Naive thymus-derived CD8-positive, alpha-beta T cell (primary cell): ENCODE measurements around the gene TRIM67. TPM values are rescaled to one million over a fixed set of nuclear protein-coding genes. Genes with fewer than 3 reads are reported as not detected.

ENCODE experiments used
- ATAC-seq, 2 donors: fragments of 150-1000 bp; cut with Tn5 transposase in 1 of 2; sonication (Bioruptor Pico), chemical (Tn5 transposase) in 1 of 2; 1 replicate in 1 of 2; 2 replicates in 1 of 2; pipeline ENCODE4 v1.10.0; 2021; ENCODE audit warnings: mild to moderate bottlenecking in 2 of 2, moderate library complexity in 2 of 2
- POLR2A ChIA-PET: fragments of 350-600 bp; sonication (Branson Sonifier 250); formaldehyde crosslinking; loops from one replicate; lab custom pipeline; 2021; ENCODE audit warnings: antibody characterized with exemption; lab: Charles Lee
- DNase-seq, 10 donors: peaks; one replicate each; pipeline versions ENCODE4 v3.0.0 to v3.0.0-alpha.2; 2020 to 2022
- H3K27ac Mint-ChIP-seq, 10 donors: one replicate each; pipeline ENCODE4 v1.8.0; 2020 to 2022; ENCODE audit warnings: mild to moderate bottlenecking in 10 of 10, mixed read lengths in 10 of 10, moderate library complexity in 4 of 10, inconsistent platforms in 1 of 10
- H3K27me3 Mint-ChIP-seq, 5 donors: one replicate each; pipeline ENCODE4 v1.8.0; 2021 to 2022; ENCODE audit warnings: mixed read lengths in 5 of 5
- H3K36me3 Mint-ChIP-seq, 3 donors: one replicate each; pipeline ENCODE4 v1.8.0; 2020 to 2022; ENCODE audit warnings: mixed read lengths in 3 of 3, mild to moderate bottlenecking in 2 of 3, inconsistent platforms in 1 of 3
- H3K4me1 Mint-ChIP-seq, 4 donors: one replicate each; pipeline ENCODE4 v1.8.0; 2021 to 2022; ENCODE audit warnings: mixed read lengths in 4 of 4
- H3K4me3 Mint-ChIP-seq, 10 donors: one replicate each; pipeline ENCODE4 v1.8.0; 2020 to 2022; ENCODE audit warnings: mild to moderate bottlenecking in 10 of 10, mixed read lengths in 10 of 10, moderate library complexity in 6 of 10, inconsistent platforms in 1 of 10
- H3K9me3 Mint-ChIP-seq, 9 donors: one replicate each; pipeline ENCODE4 v1.8.0; 2020 to 2022; ENCODE audit warnings: mixed read lengths in 9 of 9, mild to moderate bottlenecking in 3 of 9, inconsistent platforms in 1 of 9, moderate library complexity in 1 of 9
- polyA plus RNA-seq, 3 donors: library from polyadenylated mRNA; unstranded; fragments of 300-500 nt; fragmentation: Illumina TruSeq; gene quantifications; one replicate each; pipeline ENCODE4 v1.2.3, GENCODE V29; 2021
- total RNA-seq, 8 experiments: library from RNA in 2 of 8; stranded (reverse) in 2 of 8; gene quantifications; one replicate each; pipeline ENCODE4 v1.2.3 and lab custom pipeline; 2021 to 2026

TRIM67 gene
- total and polyA plus RNA-seq, 5 experiments from 2014 or later, result not detected

- peaks cover 39 to 72% (median 57%) of the 10 kb centered on the region in 5 donors for H3K27me3 Mint-ChIP-seq
- H3K36me3 Mint-ChIP-seq, result peaks cover 0 to 4% (median 0%) of the 10 kb centered on the region in 3 donors
- H3K9me3 Mint-ChIP-seq, result no peaks in the 10 kb centered on the region
- peak overlapping the region in 3 of 10 donors; percentile 16 to 58 (median 19) for H3K4me3 Mint-ChIP-seq
- no peak for DNase-seq
- H3K27ac Mint-ChIP-seq, result no peak overlapping the region
- no peak for ATAC-seq
- peaks cover 1 to 7% (median 5%) of the 10 kb centered on the region in 4 donors for H3K4me1 Mint-ChIP-seq
- POLR2A ChIA-PET, result interaction anchor here (1.5 kb wide), 1 partner anchor 10 kb away, joined by 3 read pairs; no protein-coding TSS in a partner anchor
Observed at GRCh38 chr1:231159963-231160761, 1.7 kb upstream of the TRIM67 start.

DNA sequence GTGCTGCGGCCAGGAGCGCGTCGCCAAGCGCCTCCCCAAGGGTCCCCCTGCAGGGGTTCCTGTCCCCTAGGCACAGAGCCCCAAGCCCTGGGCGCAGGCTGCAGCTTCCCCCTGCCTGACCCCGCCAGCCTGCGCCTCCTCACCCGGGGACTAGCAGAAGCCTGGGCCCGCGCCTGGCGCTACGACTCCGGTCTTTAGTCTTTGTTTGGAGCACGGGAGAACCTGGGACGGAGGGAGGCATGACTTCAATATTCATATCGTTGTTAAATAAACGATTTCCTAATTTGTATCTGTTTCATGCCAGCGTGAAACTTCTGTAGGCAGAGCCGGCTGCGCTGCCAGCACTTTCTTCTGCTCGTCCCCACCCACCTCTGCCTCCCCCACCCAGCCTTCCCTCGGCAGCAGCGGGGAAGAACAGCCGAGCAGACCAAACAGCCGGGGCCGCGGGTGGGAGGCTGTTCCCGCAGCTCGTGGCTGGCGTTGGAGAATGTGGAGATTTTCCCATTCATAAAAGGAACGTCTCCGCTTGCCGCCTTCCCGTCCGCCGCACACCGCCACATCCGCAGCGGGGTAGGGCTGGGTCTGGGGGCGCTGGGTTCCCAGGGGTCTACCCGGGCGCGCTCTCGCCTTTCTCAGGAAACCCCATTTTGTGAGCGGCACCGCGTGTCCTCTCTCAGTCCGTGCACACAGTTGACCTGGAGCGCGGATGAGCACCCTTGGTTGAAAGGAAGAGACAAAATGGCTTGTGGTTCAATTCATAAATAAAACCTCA is 777 bp upstream of the TRIM67 start:
- Mint-ChIP-seq H3K4me3 (peak overlapping the region in 7 of 10 donors; percentile 16 to 45 (median 26)), H3K9me3 (no peaks in the 10 kb centered on the region), H3K4me1 (peaks cover 1 to 7% (median 5%) of the 10 kb centered on the region in 4 donors), H3K27ac (no peak overlapping the region), H3K27me3 (peaks cover 40 to 72% (median 56%) of the 10 kb centered on the region in 5 donors), H3K36me3 (peaks cover 0 to 4% (median 0%) of the 10 kb centered on the region in 3 donors)
- POLR2A ChIA-PET, result interaction anchor here (1.5 kb wide), 1 partner anchor 11 kb away, joined by 3 read pairs; no protein-coding TSS in a partner anchor
- DNase-seq, result no peak
- ATAC-seq, result no peak

DNA sequence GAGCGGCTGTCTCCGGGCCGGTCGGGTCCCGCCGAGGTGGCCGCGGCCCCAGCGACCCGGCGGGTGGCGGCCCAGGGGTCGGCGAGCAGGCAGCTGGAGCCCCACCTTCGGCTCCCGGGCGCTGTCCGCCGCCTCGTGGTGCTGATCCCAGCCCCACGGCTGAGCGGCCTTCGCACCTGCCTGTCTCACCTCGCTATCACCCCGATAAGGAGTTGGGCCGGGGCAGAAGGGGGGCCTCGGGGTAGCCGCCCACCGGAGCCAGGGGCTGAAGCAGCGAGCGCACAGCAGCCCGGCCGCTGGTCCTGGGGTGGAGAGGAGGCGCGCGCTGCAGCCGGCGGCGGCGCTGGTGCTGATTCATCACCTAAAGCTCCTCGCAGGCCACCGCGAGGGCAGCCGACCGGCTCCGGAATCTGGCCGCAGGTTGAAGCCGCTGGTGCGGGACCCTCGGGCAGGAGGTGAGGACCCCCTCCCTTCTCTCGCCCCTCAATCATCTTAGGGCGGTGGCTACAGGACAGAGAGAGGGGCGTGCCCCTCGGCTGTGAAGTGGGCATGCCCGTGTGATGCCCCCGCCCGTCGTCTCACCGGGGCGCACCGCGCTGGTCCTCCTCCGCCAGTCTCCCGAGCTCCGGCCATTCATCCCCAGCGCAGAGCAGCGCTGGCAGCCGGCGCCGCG is 575 bp downstream of the TRIM67 start:
- Mint-ChIP-seq H3K27me3 (peaks cover 38 to 71% (median 52%) of the 10 kb centered on the region in 5 donors), H3K36me3 (peaks cover 0 to 4% (median 0%) of the 10 kb centered on the region in 3 donors), H3K4me1 (peaks cover 1 to 7% (median 5%) of the 10 kb centered on the region in 4 donors), H3K9me3 (no peaks in the 10 kb centered on the region), H3K4me3 (peak overlapping the region in 2 of 10 donors; percentile 46 to 52), H3K27ac (no peak overlapping the region)
- POLR2A ChIA-PET, result no interaction called here
- ATAC-seq (peak; percentile 59 to 64), DNase-seq (peak in 7 of 10 donors; percentile 8 to 43 (median 36))

DNA sequence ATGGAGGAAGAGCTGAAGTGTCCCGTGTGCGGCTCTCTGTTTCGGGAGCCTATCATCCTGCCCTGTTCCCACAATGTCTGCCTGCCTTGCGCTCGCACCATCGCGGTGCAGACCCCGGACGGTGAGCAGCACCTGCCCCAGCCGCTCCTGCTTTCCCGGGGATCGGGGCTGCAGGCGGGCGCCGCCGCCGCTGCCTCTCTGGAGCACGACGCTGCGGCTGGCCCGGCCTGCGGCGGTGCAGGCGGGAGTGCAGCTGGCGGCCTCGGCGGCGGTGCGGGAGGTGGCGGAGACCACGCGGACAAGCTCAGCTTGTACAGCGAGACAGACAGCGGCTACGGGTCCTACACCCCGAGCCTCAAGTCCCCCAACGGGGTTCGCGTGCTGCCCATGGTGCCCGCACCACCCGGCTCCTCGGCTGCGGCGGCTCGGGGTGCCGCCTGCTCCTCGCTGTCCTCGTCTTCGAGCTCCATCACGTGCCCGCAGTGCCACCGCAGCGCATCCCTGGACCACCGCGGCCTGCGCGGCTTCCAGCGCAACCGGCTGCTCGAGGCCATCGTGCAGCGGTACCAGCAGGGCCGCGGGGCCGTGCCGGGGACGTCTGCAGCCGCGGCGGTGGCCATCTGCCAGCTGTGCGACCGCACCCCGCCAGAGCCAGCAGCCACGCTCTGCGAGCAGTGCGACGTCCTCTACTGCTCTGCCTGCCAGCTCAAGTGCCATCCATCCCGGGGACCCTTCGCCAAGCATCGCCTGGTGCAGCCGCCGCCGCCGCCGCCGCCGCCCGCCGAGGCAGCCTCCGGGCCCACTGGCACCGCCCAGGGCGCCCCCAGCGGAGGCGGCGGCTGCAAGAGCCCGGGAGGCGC is 1.3 kb downstream of the TRIM67 start:
- peak overlapping the region in 2 of 10 donors; percentile 11 to 46 for H3K4me3 Mint-ChIP-seq
- H3K36me3 Mint-ChIP-seq, result peaks cover 0 to 4% (median 0%) of the 10 kb centered on the region in 3 donors
- no peak for DNase-seq
- POLR2A ChIA-PET, result no interaction called here
- no peak for ATAC-seq
- no peak overlapping the region for H3K27ac Mint-ChIP-seq
- peaks cover 1 to 7% (median 5%) of the 10 kb centered on the region in 4 donors for H3K4me1 Mint-ChIP-seq
- no peaks in the 10 kb centered on the region for H3K9me3 Mint-ChIP-seq
- peaks cover 37 to 72% (median 52%) of the 10 kb centered on the region in 5 donors for H3K27me3 Mint-ChIP-seq

DNA sequence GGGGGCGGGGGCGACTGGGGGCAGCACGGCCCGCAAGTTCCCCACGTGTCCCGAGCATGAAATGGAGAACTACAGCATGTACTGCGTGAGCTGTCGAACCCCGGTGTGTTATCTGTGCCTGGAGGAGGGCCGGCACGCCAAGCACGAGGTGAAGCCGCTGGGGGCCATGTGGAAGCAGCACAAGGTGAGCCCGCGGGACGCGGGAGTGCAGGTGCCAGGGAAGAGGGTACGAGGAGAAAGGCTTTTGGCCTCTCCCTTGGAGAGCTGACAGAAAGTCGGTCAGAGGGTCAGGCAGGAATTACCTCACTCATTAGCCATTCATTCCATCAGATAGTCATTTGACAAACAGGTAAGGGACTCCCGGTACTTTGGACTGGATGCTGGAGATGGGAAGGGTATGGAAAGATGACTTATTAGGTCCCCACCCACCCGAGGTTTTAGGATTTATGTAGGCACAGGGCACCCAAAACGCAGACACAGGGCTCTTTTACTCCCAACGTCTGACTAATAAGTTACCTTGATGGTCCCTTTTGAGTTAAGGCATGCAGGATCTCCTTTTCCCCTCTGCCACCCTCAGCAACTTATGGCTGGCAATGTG is 2.1 kb downstream of the TRIM67 start:
- Mint-ChIP-seq H3K4me3 (peak overlapping the region in 5 of 10 donors; percentile 15 to 57 (median 33)), H3K9me3 (peaks cover 0 to 2% (median 0%) of the 10 kb centered on the region in 9 donors), H3K36me3 (peaks cover 0 to 4% (median 0%) of the 10 kb centered on the region in 3 donors), H3K27me3 (peaks cover 34 to 74% (median 57%) of the 10 kb centered on the region in 5 donors), H3K27ac (no peak overlapping the region), H3K4me1 (peaks cover 1 to 7% (median 5%) of the 10 kb centered on the region in 4 donors)
- no peak for ATAC-seq
- POLR2A ChIA-PET, result no interaction called here
- no peak for DNase-seq

DNA sequence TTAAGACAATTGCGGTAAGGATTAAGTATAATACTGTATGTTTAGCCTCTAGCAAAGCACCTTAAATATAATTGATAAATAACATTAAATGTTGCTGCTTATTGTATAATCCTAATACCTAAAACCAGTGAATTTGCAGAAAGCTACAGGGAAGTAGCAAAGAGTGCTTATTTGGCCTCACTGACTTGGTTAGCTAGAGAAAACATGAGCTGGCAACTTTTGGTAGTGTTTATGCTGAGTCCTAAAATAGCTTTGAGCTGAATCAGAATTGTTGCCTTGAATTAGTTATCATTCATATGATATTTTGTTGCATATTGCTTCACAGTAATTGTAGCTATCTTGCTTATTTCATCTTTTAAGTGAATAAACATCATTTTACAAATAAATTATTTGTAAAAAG is 3.5 kb downstream of the TRIM67 start:
- POLR2A ChIA-PET, result no interaction called here
- H3K27me3 Mint-ChIP-seq, result peaks cover 21 to 61% (median 44%) of the 10 kb centered on the region in 5 donors
- no peak overlapping the region for H3K27ac Mint-ChIP-seq
- H3K9me3 Mint-ChIP-seq, result peaks cover 0 to 2% (median 0%) of the 10 kb centered on the region in 9 donors
- DNase-seq (no peak), ATAC-seq (no peak)
- H3K4me1 Mint-ChIP-seq, result peaks cover 1 to 7% (median 5%) of the 10 kb centered on the region in 4 donors
- H3K4me3 Mint-ChIP-seq, result no peak overlapping the region
- H3K36me3 Mint-ChIP-seq, result no peaks in the 10 kb centered on the region

DNA sequence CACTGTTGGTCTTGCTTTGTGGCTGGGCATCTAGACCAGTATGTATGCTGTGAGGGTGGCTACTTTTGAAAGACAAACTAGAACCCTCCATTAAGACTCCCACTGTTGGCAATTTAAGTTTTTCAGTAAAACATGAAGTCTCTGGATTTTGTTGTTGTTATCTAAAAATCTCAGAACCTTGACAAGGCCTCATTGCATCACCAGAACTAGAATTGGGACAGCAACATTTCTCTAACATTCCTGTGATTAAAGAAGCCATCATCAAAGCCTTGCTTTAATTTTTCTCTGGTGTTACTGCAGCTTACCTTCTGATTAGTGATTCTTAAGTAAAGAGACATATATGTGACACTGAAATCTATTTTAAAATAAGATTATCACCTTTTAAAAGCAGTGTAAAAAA is 4.5 kb downstream of the TRIM67 start:
- Mint-ChIP-seq H3K27ac (no peak overlapping the region), H3K4me3 (no peak overlapping the region), H3K36me3 (no peaks in the 10 kb centered on the region), H3K9me3 (peaks cover 0 to 2% (median 0%) of the 10 kb centered on the region in 9 donors), H3K4me1 (peaks cover 0 to 6% (median 2%) of the 10 kb centered on the region in 4 donors), H3K27me3 (peaks cover 21 to 52% (median 47%) of the 10 kb centered on the region in 5 donors)
- ATAC-seq (no peak), DNase-seq (no peak)
- POLR2A ChIA-PET, result no interaction called here

DNA sequence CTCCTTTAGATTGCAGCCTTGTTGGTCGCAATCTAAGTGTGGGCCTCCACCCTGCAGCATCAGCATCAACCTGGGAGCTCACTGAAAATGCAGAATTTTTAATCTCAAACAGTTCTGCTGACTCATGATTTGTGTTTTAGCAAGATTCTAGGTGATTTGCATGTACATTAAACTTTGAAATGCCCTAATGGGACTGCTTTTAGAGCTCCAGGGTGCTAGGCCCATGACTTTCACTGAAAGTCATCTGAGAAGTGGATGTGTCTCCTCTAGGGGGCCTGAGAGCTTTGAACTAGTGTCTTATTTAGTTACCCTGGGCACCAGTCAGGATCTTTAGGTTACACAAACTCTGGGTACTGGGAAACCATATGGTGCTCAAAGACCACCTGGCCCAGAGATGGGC is 9.0 kb downstream of the TRIM67 start:
- no peaks in the 10 kb centered on the region for H3K4me1 Mint-ChIP-seq
- ATAC-seq, result no peak
- DNase-seq, result no peak
- no peaks in the 10 kb centered on the region for H3K36me3 Mint-ChIP-seq
- H3K9me3 Mint-ChIP-seq, result peaks cover 0 to 2% (median 0%) of the 10 kb centered on the region in 9 donors
- peaks cover 14 to 48% (median 37%) of the 10 kb centered on the region in 5 donors for H3K27me3 Mint-ChIP-seq
- no peak overlapping the region for H3K4me3 Mint-ChIP-seq
- POLR2A ChIA-PET, result no interaction called here
- H3K27ac Mint-ChIP-seq, result no peak overlapping the region

DNA sequence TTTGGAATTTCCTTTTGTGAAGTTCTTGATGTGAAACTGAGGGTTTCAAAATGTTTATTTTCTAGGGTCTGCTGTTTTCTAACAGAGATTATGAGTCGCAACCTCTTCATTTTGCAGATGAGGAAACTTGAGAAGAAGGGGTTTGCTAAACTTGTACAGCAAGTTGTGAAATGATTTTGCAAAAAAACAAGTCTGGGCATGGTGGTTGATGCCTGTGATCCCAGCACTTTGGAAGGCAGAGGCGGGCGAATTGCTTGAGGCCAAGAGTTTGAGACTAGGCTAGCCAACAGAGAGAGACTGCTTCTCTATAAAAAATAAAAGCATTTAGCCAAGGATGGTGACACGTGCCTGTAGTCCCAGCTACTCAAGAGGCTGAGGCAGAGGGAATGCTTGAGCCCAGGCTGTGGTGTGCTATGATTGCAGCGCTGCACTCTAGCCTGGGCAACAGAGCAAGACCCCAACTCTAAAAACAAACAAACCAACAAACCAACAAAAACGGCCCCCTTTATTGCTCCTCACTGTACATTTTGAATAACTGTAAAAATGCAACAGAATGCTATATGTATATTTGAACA is 9.9 kb downstream of the TRIM67 start:
- ATAC-seq, result no peak
- H3K9me3 Mint-ChIP-seq, result peaks cover 0 to 2% (median 0%) of the 10 kb centered on the region in 9 donors

DNA sequence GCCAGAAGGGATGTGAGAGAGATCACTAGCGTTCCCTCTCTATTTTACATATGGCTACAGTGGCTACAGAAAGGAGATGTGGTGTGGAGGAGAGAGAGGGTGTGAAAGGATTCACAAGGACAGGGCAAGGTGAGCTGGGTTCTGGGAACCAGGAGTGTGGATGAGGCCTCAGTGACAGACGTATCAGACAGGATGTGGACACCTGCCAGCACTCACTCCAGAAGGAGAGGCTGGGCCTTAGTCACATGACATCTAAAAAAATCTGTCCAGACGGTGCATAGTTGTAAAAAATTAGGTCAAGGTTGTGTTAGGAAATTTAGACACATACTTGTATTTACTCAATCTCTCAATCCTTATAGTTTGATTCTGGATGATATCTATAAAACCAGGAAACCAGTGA is 10.6 kb downstream of the TRIM67 start:
- ATAC-seq (no peak), DNase-seq (no peak)
- H3K4me1 Mint-ChIP-seq, result no peaks in the 10 kb centered on the region
- no peaks in the 10 kb centered on the region for H3K36me3 Mint-ChIP-seq
- H3K27me3 Mint-ChIP-seq, result peaks cover 15 to 49% (median 40%) of the 10 kb centered on the region in 5 donors
- H3K9me3 Mint-ChIP-seq, result peaks cover 0 to 2% (median 0%) of the 10 kb centered on the region in 9 donors
- POLR2A ChIA-PET, result no interaction called here
- H3K4me3 Mint-ChIP-seq, result no peak overlapping the region
- H3K27ac Mint-ChIP-seq, result no peak overlapping the region

More for the DNA sequence above, 9.9 kb downstream of the TRIM67 start:
- Mint-ChIP-seq H3K27me3 (peaks cover 13 to 48% (median 41%) of the 10 kb centered on the region in 5 donors), H3K4me3 (no peak overlapping the region), H3K4me1 (no peaks in the 10 kb centered on the region), H3K27ac (no peak overlapping the region), H3K36me3 (no peaks in the 10 kb centered on the region)
- DNase-seq, result no peak
- POLR2A ChIA-PET, result no interaction called here

DNA sequence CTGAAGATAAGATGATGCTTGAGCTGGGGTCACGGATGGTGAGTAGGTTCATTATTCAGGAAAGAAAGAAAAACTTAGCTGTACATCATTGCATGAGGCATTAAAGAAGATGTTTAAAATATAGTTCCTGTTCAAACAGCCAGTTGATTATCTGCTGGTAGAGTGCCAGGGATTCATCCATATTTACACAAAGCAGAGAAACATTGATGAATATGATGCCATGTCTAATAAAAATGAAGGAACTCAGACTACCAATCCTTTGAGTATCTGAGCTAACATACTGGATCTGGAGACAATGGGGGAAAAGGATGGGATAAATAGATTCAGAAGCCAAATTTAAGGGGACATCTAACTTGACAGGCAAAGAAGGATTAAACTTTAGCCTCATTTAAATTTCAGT is 14.6 kb downstream of the TRIM67 start:
- peaks cover 0 to 4% (median 0%) of the 10 kb centered on the region in 9 donors for H3K9me3 Mint-ChIP-seq
- no peak overlapping the region for H3K4me3 Mint-ChIP-seq
- ATAC-seq, result no peak
- peaks cover 24 to 65% (median 40%) of the 10 kb centered on the region in 5 donors for H3K27me3 Mint-ChIP-seq
- H3K36me3 Mint-ChIP-seq, result peaks cover 0 to 11% (median 0%) of the 10 kb centered on the region in 3 donors
- DNase-seq, result no peak
- H3K4me1 Mint-ChIP-seq, result no peaks in the 10 kb centered on the region
- no peak overlapping the region for H3K27ac Mint-ChIP-seq
- POLR2A ChIA-PET, result no interaction called here
